ENCODE data around the gene DRC7.

DNA sequence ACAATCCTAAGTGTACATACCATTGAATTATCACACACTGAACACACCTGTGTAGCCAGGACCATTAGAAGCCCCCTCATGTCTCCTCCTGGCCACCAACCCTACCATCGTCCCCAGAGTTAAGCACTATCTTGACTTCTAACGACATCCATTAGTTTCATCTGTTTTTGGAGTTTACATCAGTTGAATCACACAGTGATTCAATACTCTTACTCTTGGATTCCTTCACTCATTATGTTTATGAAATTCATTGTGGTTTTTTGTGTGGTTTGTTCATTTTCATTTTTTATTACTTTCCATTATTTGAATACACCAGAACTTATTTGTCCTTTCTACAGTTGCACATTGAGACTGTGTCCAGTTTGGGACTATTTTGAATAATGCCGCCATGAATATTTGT, 13.6 kb downstream of the DRC7 start:
- no peak for TF ChIP-seq POLR2A (IDR thresholded peaks at IDR 0.05)
- TF ChIP-seq, protein P1, sequence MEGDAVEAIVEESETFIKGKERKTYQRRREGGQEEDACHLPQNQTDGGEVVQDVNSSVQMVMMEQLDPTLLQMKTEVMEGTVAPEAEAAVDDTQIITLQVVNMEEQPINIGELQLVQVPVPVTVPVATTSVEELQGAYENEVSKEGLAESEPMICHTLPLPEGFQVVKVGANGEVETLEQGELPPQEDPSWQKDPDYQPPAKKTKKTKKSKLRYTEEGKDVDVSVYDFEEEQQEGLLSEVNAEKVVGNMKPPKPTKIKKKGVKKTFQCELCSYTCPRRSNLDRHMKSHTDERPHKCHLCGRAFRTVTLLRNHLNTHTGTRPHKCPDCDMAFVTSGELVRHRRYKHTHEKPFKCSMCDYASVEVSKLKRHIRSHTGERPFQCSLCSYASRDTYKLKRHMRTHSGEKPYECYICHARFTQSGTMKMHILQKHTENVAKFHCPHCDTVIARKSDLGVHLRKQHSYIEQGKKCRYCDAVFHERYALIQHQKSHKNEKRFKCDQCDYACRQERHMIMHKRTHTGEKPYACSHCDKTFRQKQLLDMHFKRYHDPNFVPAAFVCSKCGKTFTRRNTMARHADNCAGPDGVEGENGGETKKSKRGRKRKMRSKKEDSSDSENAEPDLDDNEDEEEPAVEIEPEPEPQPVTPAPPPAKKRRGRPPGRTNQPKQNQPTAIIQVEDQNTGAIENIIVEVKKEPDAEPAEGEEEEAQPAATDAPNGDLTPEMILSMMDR (IDR thresholded peaks at IDR 0.05) = no peak

Measured in Peyer's patch (tissue), 4 donors.